Measurements from ENCODE around the gene FAM25G.

- TF ChIP-seq EZH2 (IDR thresholded peaks at IDR 0.05; ENCODE audit: borderline replicate concordance, low read length) (no peak), CTCF (IDR thresholded peaks at IDR 0.05; ENCODE audit: low read length) (peak; percentile 34; the same call in 1 of the 2 replicates)
These were observed 52.5 kb downstream of the FAM25G start for GRCh38 chr10:47438857-47439474.
